HepG2 (cell line): ENCODE measurements around the gene HAND1. TPM values are rescaled to one million over a fixed set of nuclear protein-coding genes. Genes with fewer than 3 reads are reported as not detected.

Experiments used
- EHMT2 ChIP-seq: fragments of 200-600 bp; sonication (generic); IDR thresholded peaks from 2 replicates; pipeline ENCODE4 v1.7.0; 2017; ENCODE audit warnings: antibody characterized with exemption, low read depth, low read length, borderline replicate concordance
- FOSL1 ChIP-seq: sonication (generic); formaldehyde crosslinking; IDR thresholded peaks from 2 replicates; pipeline ENCODE4 v1.9.0; 2021; ENCODE audit warnings: missing genetic modification reagents, borderline replicate concordance
- LCORL ChIP-seq, 2 experiments: fragments of 450-650 bp in 1 of 2; sonication (generic) in 1 of 2; formaldehyde crosslinking in 1 of 2; IDR thresholded peaks; 2 replicates each; pipeline versions ENCODE4 v1.5.0 to v1.6.1; 2017 to 2020; ENCODE audit warnings: antibody characterized with exemption in 1 of 2, missing genetic modification reagents in 1 of 2
- PITX1 ChIP-seq: sonication (generic); formaldehyde crosslinking; IDR thresholded peaks from 2 replicates; pipeline ENCODE4 v1.5.1; 2020; ENCODE audit warnings: mild to moderate bottlenecking, missing genetic modification reagents
- POLR2G ChIP-seq: fragments of 200-400 bp; formaldehyde crosslinking; IDR thresholded peaks from 2 replicates; pipeline ENCODE4 v1.6.1; 2018; ENCODE audit warnings: mild to moderate bottlenecking, low read depth, low read length, moderate library complexity
- SMARCC2 ChIP-seq: fragments of 450-650 bp; IDR thresholded peaks from 2 replicates; pipeline ENCODE4 v1.6.1; 2017; ENCODE audit warnings: antibody characterized with exemption, mild to moderate bottlenecking
- SOX13 ChIP-seq, 3 experiments: fragments of 450-650 bp in 1 of 3; sonication (generic) in 1 of 3; formaldehyde crosslinking in 1 of 3; IDR thresholded peaks in 2 of 3; conservative IDR thresholded peaks in 1 of 3; 2 replicates each; pipeline versions ENCODE4 v1.5.0 to v1.6.1; 2016 to 2020; ENCODE audit warnings: antibody characterized with exemption in 1 of 3, mild to moderate bottlenecking in 1 of 3, missing compliant biosample characterization in 1 of 3, missing genetic modification reagents in 1 of 3, moderate library complexity in 1 of 3
- SP1 ChIP-seq, 2 experiments: fragments of 450-650 bp in 1 of 2; sonication (generic) in 1 of 2; formaldehyde crosslinking in 1 of 2; IDR thresholded peaks; 2 replicates each; pipeline versions ENCODE4 v1.4.0 to v1.6.1; 2016 to 2020; ENCODE audit warnings: missing genetic modification reagents in 1 of 2
- SP2 ChIP-seq: sonication (generic); formaldehyde crosslinking; IDR thresholded peaks from 2 replicates; pipeline ENCODE4 v1.5.1; 2020; ENCODE audit warnings: mild to moderate bottlenecking, missing genetic modification reagents
- TBX2 ChIP-seq: sonication (generic); formaldehyde crosslinking; IDR thresholded peaks from 2 replicates; pipeline ENCODE4 v1.5.0; 2020; ENCODE audit warnings: missing genetic modification reagents, mild to moderate bottlenecking, borderline replicate concordance
- ZC3H4 ChIP-seq: sonication (generic); formaldehyde crosslinking; IDR thresholded peaks from 2 replicates; pipeline ENCODE4 v1.4.0; 2020; ENCODE audit warnings: missing genetic modification reagents, borderline replicate concordance
- ZNF225 ChIP-seq: sonication (generic); formaldehyde crosslinking; IDR thresholded peaks from 2 replicates; pipeline ENCODE4 v1.4.0; 2020; ENCODE audit warnings: mild to moderate bottlenecking, missing genetic modification reagents
- ZNF430 ChIP-seq: sonication (generic); formaldehyde crosslinking; IDR thresholded peaks from 2 replicates; pipeline ENCODE4 v1.9.0; 2021; ENCODE audit warnings: mild to moderate bottlenecking, missing genetic modification reagents
- ZNF552 ChIP-seq: sonication (generic); formaldehyde crosslinking; IDR thresholded peaks from 2 replicates; pipeline ENCODE4 v1.9.0; 2022; ENCODE audit warnings: missing genetic modification reagents, mild to moderate bottlenecking, borderline replicate concordance
- ZSCAN29 ChIP-seq: sonication (generic); formaldehyde crosslinking; conservative IDR thresholded peaks from 2 replicates; pipeline ENCODE4 v1.4.0; 2020; ENCODE audit warnings: mild to moderate bottlenecking, missing genetic modification reagents
- polyA plus RNA-seq, 8 experiments: library from polyadenylated mRNA; depleted of rRNA in 3 of 8; stranded (reverse) in 7 of 8; unstranded in 1 of 8; fragments of >200 nt; fragmentation: Illumina TruSeq in 4 of 8; extraction: Trizol in 4 of 8; gene quantifications; 2 replicates each; pipeline versions ENCODE4 v1.2.1 to v1.2.3, GENCODE V29; 2011 to 2016; ENCODE audit warnings: low read depth in 4 of 8, missing spikeins in 1 of 8, mixed read lengths in 1 of 8; ENCODE audit not compliant: insufficient read depth in 1 of 8
- total RNA-seq, 5 experiments: library from RNA; depleted of rRNA; stranded (reverse); fragments of >200 nt; fragmentation: Illumina TruSeq; extraction: Trizol; gene quantifications; 2 replicates each; pipeline ENCODE4 v1.2.3, GENCODE V29; 2016; ENCODE audit warnings: low read depth in 1 of 5
- TF ChIP-seq, protein P1 (sequence below): sonication (generic); formaldehyde crosslinking; IDR thresholded peaks from 2 replicates; pipeline ENCODE4 v1.5.0; 2020; ENCODE audit warnings: missing genetic modification reagents
- TF ChIP-seq, protein P2 (sequence below): fragments of 450-650 bp; IDR thresholded peaks from 2 replicates; pipeline ENCODE4 v1.6.1; 2017; ENCODE audit warnings: mild to moderate bottlenecking
- TF ChIP-seq, protein P3 (sequence below): sonication (generic); formaldehyde crosslinking; IDR thresholded peaks from 2 replicates; pipeline ENCODE4 v1.8.1; 2023; ENCODE audit warnings: mild to moderate bottlenecking, missing genetic modification reagents
- TF ChIP-seq, protein P4 (sequence below): IDR thresholded peaks from 2 replicates; pipeline ENCODE4 v1.6.1; 2012; ENCODE audit warnings: inconsistent platforms
- TF ChIP-seq, protein P5 (sequence below): sonication (generic); formaldehyde crosslinking; IDR thresholded peaks from 2 replicates; pipeline ENCODE4 v1.4.0; 2020; ENCODE audit warnings: low read depth, mild to moderate bottlenecking, missing genetic modification reagents
- TF ChIP-seq, protein P6 (sequence below): IDR thresholded peaks from 2 replicates; pipeline ENCODE4 v1.6.1; 2018; ENCODE audit warnings: missing genetic modification reagents, mild to moderate bottlenecking, missing compliant biosample characterization

Gene HAND1
- total and polyA plus RNA-seq, 2 of the 13 experiments (the other 11 are each of a cell fraction or from before 2014, with no cell fraction given), result not detected

DNA sequence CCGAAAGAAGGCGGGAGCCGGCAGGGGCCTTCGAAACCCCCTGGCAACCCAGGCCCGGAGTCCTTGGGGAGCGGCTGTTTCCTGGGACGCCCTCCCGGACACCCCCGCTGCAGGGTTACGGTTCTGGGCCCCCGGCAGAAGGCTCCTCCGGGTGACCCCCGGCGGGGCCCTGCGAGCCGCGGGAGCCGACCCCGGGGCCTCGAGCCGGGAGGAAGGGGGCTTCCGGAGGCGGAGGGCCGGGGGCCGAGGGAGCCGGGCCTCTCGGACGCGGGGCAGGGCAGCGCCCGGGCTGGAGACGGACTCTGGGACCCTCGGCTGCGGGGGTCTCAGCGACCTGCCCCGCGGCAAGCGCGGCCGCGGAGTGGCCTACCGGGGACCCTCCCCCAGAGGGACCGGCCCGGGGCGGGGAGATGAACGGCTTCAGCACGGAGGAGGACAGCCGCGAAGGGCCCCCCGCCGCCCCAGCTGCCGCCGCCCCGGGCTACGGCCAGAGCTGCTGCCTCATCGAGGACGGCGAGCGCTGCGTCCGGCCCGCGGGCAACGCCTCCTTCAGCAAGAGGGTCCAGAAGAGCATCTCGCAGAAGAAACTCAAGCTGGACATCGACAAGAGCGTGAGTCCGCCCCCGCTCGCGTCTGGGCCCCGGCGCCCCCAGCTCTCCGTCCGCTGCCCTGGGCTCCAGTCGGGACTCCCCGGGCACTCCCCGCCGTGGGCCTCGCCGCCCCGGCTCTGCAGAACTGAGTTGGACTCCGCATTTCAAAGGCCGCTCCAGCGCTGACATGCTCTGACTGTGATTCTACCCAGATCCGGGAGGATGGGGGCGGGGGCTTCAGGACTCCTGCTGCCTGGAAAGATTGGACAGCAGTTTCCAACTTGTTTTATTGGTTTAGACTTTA is 31.6 kb downstream of the HAND1 start (continued):
- TF ChIP-seq SP1 (IDR thresholded peaks at IDR 0.05) (no peak), SP1 (CRISPR knock-in tag; IDR thresholded peaks at IDR 0.05) (no peak), SMARCC2 (no peak), ZNF430 (CRISPR knock-in tag) (no peak; the same call in 1 of the 2 replicates), ZNF225 (CRISPR knock-in tag) (peak; percentile 28; the same call in 1 of the 2 replicates), FOSL1 (no peak), LCORL (IDR thresholded peaks at IDR 0.05) (no peak), LCORL (CRISPR knock-in tag; IDR thresholded peaks at IDR 0.05) (no peak), SOX13 (IDR thresholded peaks at IDR 0.05) (no peak), SOX13 (CRISPR knock-in tag; conservative IDR thresholded peaks at IDR 0.05 in 1 of 2, IDR thresholded peaks at IDR 0.05 in 1 of 2) (no peak), EHMT2 (no peak), SP2 (no peak), ZC3H4 (CRISPR knock-in tag) (no peak), POLR2G (no peak; the same call in 1 of the 2 replicates), TBX2 (no peak), ZNF552 (CRISPR knock-in tag) (no peak), ZSCAN29 (CRISPR knock-in tag) (peak; percentile 90), PITX1 (no peak)
- TF ChIP-seq, protein P1, sequence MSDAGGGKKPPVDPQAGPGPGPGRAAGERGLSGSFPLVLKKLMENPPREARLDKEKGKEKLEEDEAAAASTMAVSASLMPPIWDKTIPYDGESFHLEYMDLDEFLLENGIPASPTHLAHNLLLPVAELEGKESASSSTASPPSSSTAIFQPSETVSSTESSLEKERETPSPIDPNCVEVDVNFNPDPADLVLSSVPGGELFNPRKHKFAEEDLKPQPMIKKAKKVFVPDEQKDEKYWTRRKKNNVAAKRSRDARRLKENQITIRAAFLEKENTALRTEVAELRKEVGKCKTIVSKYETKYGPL (CRISPR knock-in tag), result no peak
- TF ChIP-seq, protein P2, sequence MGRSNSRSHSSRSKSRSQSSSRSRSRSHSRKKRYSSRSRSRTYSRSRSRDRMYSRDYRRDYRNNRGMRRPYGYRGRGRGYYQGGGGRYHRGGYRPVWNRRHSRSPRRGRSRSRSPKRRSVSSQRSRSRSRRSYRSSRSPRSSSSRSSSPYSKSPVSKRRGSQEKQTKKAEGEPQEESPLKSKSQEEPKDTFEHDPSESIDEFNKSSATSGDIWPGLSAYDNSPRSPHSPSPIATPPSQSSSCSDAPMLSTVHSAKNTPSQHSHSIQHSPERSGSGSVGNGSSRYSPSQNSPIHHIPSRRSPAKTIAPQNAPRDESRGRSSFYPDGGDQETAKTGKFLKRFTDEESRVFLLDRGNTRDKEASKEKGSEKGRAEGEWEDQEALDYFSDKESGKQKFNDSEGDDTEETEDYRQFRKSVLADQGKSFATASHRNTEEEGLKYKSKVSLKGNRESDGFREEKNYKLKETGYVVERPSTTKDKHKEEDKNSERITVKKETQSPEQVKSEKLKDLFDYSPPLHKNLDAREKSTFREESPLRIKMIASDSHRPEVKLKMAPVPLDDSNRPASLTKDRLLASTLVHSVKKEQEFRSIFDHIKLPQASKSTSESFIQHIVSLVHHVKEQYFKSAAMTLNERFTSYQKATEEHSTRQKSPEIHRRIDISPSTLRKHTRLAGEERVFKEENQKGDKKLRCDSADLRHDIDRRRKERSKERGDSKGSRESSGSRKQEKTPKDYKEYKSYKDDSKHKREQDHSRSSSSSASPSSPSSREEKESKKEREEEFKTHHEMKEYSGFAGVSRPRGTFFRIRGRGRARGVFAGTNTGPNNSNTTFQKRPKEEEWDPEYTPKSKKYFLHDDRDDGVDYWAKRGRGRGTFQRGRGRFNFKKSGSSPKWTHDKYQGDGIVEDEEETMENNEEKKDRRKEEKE, result no peak
- TF ChIP-seq, protein P3, sequence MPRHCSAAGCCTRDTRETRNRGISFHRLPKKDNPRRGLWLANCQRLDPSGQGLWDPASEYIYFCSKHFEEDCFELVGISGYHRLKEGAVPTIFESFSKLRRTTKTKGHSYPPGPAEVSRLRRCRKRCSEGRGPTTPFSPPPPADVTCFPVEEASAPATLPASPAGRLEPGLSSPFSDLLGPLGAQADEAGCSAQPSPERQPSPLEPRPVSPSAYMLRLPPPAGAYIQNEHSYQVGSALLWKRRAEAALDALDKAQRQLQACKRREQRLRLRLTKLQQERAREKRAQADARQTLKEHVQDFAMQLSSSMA (CRISPR knock-in tag), result no peak
- TF ChIP-seq, protein P4, sequence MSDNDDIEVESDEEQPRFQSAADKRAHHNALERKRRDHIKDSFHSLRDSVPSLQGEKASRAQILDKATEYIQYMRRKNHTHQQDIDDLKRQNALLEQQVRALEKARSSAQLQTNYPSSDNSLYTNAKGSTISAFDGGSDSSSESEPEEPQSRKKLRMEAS, result peak; percentile 32
- TF ChIP-seq, protein P5, sequence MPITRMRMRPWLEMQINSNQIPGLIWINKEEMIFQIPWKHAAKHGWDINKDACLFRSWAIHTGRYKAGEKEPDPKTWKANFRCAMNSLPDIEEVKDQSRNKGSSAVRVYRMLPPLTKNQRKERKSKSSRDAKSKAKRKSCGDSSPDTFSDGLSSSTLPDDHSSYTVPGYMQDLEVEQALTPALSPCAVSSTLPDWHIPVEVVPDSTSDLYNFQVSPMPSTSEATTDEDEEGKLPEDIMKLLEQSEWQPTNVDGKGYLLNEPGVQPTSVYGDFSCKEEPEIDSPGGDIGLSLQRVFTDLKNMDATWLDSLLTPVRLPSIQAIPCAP (CRISPR knock-in tag), result no peak
- TF ChIP-seq, protein P6, sequence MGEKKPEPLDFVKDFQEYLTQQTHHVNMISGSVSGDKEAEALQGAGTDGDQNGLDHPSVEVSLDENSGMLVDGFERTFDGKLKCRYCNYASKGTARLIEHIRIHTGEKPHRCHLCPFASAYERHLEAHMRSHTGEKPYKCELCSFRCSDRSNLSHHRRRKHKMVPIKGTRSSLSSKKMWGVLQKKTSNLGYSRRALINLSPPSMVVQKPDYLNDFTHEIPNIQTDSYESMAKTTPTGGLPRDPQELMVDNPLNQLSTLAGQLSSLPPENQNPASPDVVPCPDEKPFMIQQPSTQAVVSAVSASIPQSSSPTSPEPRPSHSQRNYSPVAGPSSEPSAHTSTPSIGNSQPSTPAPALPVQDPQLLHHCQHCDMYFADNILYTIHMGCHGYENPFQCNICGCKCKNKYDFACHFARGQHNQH (CRISPR knock-in tag), result peak; percentile 49; the same call in 1 of the 2 replicates
